BE2C (cell line): ENCODE data around the gene CHD5.
A peak's percentile ranks its signal among the peaks of the same experiment; 100 is the strongest.
"Not testable (repeated sequence)": the region's sequence is repeated elsewhere in the genome, so short reads cannot be mapped to it uniquely, and the experiment has no call there.

Experiments
- DNase-seq: peaks from one replicate; pipeline ENCODE4 v3.0.0-alpha.2; 2020
- H3K27me3 ChIP-seq: fragments of 250-450 bp; sonication (Bioruptor Pico); 2 replicates; pipeline ENCODE4 v1.5.1; 2020; ENCODE audit warnings: mild to moderate bottlenecking
- H3K36me3 ChIP-seq: fragments of 250-450 bp; sonication (Bioruptor Pico); 2 replicates; pipeline ENCODE4 v1.5.1; 2020; ENCODE audit warnings: mild to moderate bottlenecking
- H3K4me1 ChIP-seq: fragments of 250-450 bp; sonication (Bioruptor Pico); 2 replicates; pipeline ENCODE4 v1.5.1; 2020
- H3K4me3 ChIP-seq: 2 replicates; pipeline ENCODE4 v1.5.1; 2011; ENCODE audit warnings: low read depth, low read length
- H3K9me3 ChIP-seq: fragments of 250-450 bp; sonication (Bioruptor Pico); 2 replicates; pipeline ENCODE4 v1.5.1; 2020
- CTCF ChIP-seq: IDR thresholded peaks from 2 replicates; pipeline ENCODE4 v1.5.1; 2012; ENCODE audit warnings: mild to moderate bottlenecking, low read depth, low read length

CHD5 gene

GRCh38 chr1:6082430-6082971, 97.6 kb downstream of the CHD5 start:
- Histone ChIP-seq H3K27me3 (no peaks in the 10 kb centered on the region), H3K4me1 (no peaks in the 10 kb centered on the region), H3K9me3 (no peaks in the 10 kb centered on the region), H3K36me3 (no peaks in the 10 kb centered on the region), H3K4me3 (no peak overlapping the region)
- peak; percentile 54 for TF ChIP-seq CTCF
- peak; percentile 40 for DNase-seq

GRCh38 chr1:6081901-6082300, 98.2 kb downstream of the CHD5 start:
- no peak for DNase-seq
- Histone ChIP-seq H3K4me1 (no peaks in the 10 kb centered on the region), H3K36me3 (no peaks in the 10 kb centered on the region), H3K27me3 (no peaks in the 10 kb centered on the region), H3K9me3 (no peaks in the 10 kb centered on the region), H3K4me3 (no peak overlapping the region)
- TF ChIP-seq CTCF, result no peak

- peak; percentile 26; the same call in 1 of the 2 replicates for TF ChIP-seq CTCF
- no peaks in the 10 kb centered on the region for H3K9me3 ChIP-seq
- no peaks in the 10 kb centered on the region for H3K4me1 ChIP-seq
- no peaks in the 10 kb centered on the region for H3K27me3 ChIP-seq
- H3K4me3 ChIP-seq, result no peak overlapping the region
- DNase-seq, result no peak
- H3K36me3 ChIP-seq, result no peaks in the 10 kb centered on the region
These were observed 99.7 kb downstream of the CHD5 start for GRCh38 chr1:6080469-6080868.

GRCh38 chr1:6077919-6078318, 102.2 kb downstream of the CHD5 start:
- Histone ChIP-seq H3K36me3 (no peaks in the 10 kb centered on the region), H3K9me3 (no peaks in the 10 kb centered on the region), H3K4me1 (no peaks in the 10 kb centered on the region), H3K4me3 (no peak overlapping the region), H3K27me3 (no peaks in the 10 kb centered on the region)
- no peak for DNase-seq
- TF ChIP-seq CTCF, result no peak

GRCh38 chr1:6077506-6077905, 102.6 kb downstream of the CHD5 start:
- Histone ChIP-seq H3K4me1 (no peaks in the 10 kb centered on the region), H3K4me3 (no peak overlapping the region), H3K9me3 (no peaks in the 10 kb centered on the region), H3K27me3 (no peaks in the 10 kb centered on the region), H3K36me3 (no peaks in the 10 kb centered on the region)
- no peak for TF ChIP-seq CTCF
- no peak for DNase-seq

- not testable (repeated sequence) for H3K36me3 ChIP-seq, H3K27me3 ChIP-seq, H3K4me1 ChIP-seq, H3K9me3 ChIP-seq, H3K4me3 ChIP-seq, DNase-seq
These were observed 103.1 kb downstream of the CHD5 start for GRCh38 chr1:6077061-6077460.

- Histone ChIP-seq H3K4me1 (no peaks in the 10 kb centered on the region), H3K27me3 (no peaks in the 10 kb centered on the region), H3K9me3 (no peaks in the 10 kb centered on the region), H3K4me3 (no peak overlapping the region), H3K36me3 (no peaks in the 10 kb centered on the region)
- TF ChIP-seq CTCF, result no peak
- no peak for DNase-seq
These were observed 104.4 kb downstream of the CHD5 start for GRCh38 chr1:6075748-6076147.
